ENCODE data around the gene ARID1A. TPM values are rescaled to one million over a fixed set of nuclear protein-coding genes. Genes with fewer than 3 reads are reported as not detected.

Gene ARID1A
- total and polyA plus RNA-seq, 2 of the 8 experiments (the other 6 are each of a cell fraction or from before 2014, with no cell fraction given) = 52.1 to 103 TPM

- TF ChIP-seq CHD7 (IDR thresholded peaks at IDR 0.05; ENCODE audit: insufficient replicate concordance, low read length) (no peak), NRF1 (IDR thresholded peaks at IDR 0.05; ENCODE audit: low read depth, low read length) (no peak), RXRA (IDR thresholded peaks at IDR 0.05; ENCODE audit: insufficient read depth, low read depth, low read length) (no peak)
These were observed 35.6 kb downstream of the ARID1A start (continued) for GRCh38 chr1:26731233-26731902.

Data from H1 (cell line).